AG08396 (cell line): Measurements from ENCODE around the gene CGB8.
"Not testable (repeated sequence)": the region's sequence is repeated elsewhere in the genome, so short reads cannot be mapped to it uniquely, and the experiment has no call there.

ENCODE experiments used
- DNase-seq: peaks from one replicate; pipeline ENCODE4 v3.0.0; 2012; ENCODE audit warnings: low spot score, mixed read lengths

The CGB8 gene

GRCh38 chr19:49049011-49049410 is at the start of gene CGB8:
TSS of gene CGB8 (minus strand) at chr19:49049111. CDS start at chr19:49048739, 372 bp downstream.
- not testable (repeated sequence) for DNase-seq

DNA sequence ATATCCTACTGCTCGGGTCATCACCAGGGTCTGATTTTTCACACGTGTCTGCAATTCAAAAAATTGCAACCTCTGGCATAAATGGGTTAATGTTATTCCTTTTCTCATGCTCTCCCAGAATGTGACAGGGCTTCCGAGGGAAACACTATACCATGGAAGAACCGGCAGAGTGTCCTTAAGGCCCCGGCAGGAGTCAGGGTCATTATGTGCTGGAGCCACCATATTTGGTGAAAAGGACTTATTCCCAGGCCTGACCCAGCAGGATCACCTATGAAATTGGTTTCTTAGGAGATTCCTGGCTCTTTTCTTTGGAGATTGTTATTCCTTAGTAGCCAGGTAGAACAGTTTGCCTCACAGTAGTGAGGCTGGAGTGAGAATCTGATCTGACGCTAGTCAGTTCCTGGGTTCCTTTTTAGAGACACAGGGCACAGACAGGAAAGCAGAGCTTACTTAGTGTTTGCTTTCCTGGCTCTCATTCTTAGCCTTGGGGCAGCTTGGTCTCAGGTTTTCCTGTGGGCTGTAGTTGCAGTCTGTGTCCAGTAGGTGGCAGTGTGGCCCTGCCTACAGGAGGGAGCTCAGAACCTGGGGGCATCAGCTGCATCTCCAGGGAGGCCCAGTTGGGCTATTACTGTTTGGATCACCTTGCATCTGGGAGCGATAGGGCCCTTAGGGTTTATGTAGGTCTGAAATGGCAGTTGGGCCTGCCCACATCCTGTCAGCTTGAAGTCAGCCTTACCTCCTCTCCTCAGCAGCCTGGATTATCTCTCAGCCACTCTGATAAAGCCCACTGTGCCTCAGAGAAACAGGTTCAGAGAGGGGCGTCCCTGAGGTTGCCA is 48.8 kb upstream of the CGB8 start:
- peak; percentile 87 for DNase-seq

GRCh38 chr19:49094505-49095482 is 45.9 kb upstream of the CGB8 start:
- DNase-seq: no peak

DNA sequence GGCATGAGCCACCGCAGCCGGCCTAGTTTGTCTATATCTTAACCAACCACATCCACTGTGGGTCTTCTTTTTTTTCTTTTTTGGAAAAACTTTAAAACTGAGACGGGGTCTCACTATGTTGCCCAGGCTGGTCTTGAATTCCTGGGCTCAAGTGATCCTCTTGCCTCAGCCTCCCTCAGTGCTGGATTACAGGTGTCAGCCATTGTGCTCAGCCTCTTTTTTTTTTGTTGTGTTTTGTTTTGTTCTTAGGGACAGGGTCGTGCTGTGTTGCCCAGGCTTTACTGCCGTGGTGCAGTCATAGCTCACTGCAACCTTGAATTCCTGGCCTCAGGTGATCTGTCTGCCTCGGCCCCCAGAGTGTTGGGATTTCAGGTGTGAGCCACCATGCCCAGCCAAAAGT is 43.8 kb upstream of the CGB8 start:
- DNase-seq: no peak

- no peak for DNase-seq
These were observed 42.6 kb upstream of the CGB8 start for GRCh38 chr19:49091391-49092038.

GRCh38 chr19:49086296-49086695 is 37.4 kb upstream of the CGB8 start:
- no peak for DNase-seq

- DNase-seq: no peak
These were observed 36.9 kb upstream of the CGB8 start for GRCh38 chr19:49085868-49086232.

- peak; percentile 100 for DNase-seq
These were observed 36.3 kb upstream of the CGB8 start, which contains the start of gene SNRNP70 for GRCh38 chr19:49085020-49085867. TSS of gene SNRNP70 (plus strand) at chr19:49085451. CDS start at chr19:49086415, 964 bp downstream.

GRCh38 chr19:49084206-49085019 is 35.5 kb upstream of the CGB8 start:
- DNase-seq: no peak

DNA sequence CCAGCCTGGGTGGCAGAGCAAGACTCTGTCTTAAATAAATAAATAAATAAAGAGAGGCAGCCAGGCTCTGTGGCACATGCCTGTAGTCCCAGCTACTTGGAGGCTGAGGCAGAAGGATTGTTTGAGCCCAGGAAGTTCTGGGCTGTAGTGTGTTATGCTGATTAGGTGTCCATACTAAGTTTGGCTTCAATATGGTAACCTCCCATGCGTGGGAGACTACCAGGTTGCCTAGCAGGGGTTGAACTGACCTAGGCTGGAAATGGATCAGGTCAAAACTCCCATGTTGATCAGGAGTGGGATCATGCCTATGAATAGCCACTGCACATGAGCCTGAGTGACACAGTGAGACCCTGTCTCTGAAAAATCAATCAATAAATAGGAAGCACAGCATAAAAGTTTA is 32.4 kb upstream of the CGB8 start:
- DNase-seq: no peak

GRCh38 chr19:49080392-49080791 is 31.5 kb upstream of the CGB8 start:
- no peak for DNase-seq

DNA sequence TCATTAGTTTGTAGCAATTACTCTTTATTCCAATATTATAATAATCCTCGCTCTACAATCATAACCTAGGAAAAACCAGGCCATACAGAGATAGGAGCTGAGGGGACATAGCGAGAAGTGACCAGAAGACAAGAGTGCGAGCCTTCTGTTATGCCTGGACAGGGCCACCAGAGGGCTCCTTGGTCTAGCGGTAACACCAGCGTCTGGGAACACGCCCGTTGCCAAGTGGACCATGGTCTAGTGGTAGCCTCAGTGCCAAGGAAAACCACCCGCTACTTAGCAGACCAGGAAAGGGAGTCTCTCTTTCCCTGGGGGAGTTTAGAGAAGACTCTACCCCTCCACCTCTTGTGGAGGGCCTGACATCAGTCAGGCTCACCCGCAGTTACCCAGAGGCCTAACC is 26.0 kb upstream of the CGB8 start:
- not testable (repeated sequence) for DNase-seq

DNA sequence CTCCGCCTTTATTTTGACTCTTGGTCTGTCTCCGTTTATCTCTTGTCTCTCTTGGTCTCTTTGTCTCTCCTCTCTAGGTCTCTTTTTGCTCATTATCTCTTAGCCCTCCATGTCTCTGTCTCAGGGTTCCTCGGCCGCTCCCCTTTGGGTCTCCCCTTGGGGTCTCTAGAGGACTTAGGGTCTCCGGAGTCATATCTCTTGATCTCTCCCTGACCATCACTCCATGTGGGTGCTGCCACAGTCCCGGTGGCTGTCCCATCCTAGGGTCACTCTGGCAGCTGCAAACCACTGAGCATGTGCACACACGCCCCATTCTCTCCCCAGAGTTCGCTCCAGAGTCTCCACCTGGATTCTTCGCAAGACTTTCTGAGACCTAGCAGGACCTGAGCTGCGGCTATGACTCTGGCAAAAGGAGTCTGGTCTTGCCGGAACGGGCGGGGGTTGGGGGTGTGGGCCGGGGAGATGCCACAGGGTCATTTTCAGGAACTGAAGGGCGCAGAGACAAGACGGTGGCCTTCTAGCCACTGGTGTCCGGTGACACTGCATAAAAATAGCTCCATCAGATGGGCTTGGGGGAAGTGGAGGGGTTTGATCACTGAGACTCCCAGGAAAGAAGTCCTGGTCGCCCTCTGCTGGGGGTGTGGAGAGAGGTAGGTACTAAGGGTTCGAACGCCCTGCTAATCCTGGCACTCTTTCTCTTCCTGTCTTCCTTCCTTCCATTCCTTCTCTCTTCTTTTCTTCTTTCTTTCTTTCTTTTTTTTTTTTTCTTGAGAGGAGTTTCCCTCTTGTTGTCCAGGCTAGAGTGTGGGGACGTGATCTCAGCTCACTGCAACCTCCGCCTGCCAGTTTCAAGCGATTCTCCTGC is 24.8 kb upstream of the CGB8 start:
- DNase-seq: no peak

- no peak for DNase-seq
These were observed 23.1 kb upstream of the CGB8 start for GRCh38 chr19:49071860-49072547.

- no peak for DNase-seq
These were observed 21.5 kb upstream of the CGB8 start for GRCh38 chr19:49070416-49070815.

DNA sequence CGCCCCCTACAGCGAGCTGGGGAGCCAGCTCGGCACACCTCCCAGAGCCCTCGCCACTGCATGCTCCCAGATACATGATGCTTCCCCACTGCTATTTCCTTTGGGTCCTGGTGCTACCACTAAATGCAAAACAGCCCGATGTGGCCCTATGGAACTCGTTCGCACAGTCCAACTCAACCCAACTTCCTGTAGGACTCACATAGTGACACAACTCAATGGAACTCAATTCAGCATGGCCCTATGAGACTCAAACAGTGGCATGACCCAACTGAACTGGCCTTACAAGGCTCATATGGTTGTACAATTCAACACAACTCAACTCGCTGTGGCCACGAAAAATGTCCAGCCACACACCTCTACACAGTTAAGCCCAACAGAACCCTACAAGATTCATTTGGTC is 20.1 kb upstream of the CGB8 start:
- DNase-seq: no peak

DNA sequence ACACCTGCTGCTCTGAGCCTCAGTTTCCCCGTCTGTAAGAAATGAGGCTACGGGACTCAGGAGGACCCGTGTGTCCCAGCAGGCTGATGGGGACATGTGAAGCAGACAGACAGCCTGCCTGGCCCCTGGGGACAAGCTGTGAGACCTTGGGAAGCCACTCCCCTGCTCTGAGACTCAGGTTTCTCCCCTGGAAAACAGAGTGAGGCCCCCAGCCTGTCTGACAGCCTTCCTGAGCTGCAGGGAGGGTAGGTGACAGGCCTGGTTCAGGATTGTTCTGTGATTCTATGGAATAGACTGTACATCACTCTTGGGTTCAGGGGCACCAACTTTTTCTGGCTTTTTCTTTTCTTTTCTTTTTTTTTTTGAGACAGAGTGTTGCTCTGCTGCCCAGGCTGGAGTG is 18.6 kb upstream of the CGB8 start:
- no peak for DNase-seq

DNA sequence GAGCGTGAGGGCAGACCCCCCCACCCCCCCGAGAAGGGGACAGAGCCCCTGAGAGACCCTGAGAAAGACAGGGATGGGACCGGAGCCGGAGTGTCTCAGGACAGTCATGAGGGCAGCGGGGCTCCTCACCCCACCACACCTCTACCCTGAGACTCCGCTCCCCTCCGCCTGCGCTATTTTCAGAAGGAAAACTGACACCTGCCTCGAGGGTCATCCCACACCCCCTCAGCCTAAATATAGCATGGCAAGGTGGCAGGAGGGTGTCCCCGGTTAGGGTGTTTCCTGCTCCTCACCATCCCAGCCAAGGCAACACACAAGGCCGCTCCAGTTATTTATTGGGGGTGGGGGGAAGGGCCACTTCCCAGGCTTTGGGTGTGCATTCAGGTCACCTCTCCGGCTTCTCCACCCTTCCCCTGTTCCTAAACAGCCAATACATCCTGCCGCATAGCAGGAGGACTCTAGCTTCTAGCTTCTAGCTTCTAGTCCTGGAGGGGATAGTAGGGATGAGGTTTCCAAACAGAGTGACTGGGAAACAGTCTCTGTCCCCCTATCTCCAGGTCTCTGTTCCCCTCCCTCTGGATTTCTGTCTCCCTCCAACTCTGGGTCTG is 17.1 kb upstream of the CGB8 start:
- no peak for DNase-seq
